ENCODE results near the gene DIAPH2.

GRCh38 chrX:97030463-97030862 is 345.8 kb downstream of the DIAPH2 start:
- TF ChIP-seq POLR2A (IDR thresholded peaks at IDR 0.05) (no peak), POLR2AphosphoS5 (IDR thresholded peaks at IDR 0.05) (no peak)
- TF ChIP-seq, protein P1, sequence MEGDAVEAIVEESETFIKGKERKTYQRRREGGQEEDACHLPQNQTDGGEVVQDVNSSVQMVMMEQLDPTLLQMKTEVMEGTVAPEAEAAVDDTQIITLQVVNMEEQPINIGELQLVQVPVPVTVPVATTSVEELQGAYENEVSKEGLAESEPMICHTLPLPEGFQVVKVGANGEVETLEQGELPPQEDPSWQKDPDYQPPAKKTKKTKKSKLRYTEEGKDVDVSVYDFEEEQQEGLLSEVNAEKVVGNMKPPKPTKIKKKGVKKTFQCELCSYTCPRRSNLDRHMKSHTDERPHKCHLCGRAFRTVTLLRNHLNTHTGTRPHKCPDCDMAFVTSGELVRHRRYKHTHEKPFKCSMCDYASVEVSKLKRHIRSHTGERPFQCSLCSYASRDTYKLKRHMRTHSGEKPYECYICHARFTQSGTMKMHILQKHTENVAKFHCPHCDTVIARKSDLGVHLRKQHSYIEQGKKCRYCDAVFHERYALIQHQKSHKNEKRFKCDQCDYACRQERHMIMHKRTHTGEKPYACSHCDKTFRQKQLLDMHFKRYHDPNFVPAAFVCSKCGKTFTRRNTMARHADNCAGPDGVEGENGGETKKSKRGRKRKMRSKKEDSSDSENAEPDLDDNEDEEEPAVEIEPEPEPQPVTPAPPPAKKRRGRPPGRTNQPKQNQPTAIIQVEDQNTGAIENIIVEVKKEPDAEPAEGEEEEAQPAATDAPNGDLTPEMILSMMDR (IDR thresholded peaks at IDR 0.05): no peak

Measured in breast epithelium (tissue), 3 donors.